ENCODE results near the gene STIP1. TPM values are rescaled to one million over a fixed set of nuclear protein-coding genes. Genes with fewer than 3 reads are reported as not detected.

Gene STIP1
- total RNA-seq, 1 experiment from 2014 or later, result 338 TPM

GRCh38 chr11:64208086-64208795, 22.3 kb downstream of the STIP1 start:
- Mint-ChIP-seq H3K9me3 (no peaks in the 10 kb centered on the region; a peak in 1 of 5 replicates), H3K27ac (peak overlapping the region in 2 of 3 experiments; percentile 74 to 82; a peak in 4 of 7 replicates), H3K36me3 (ENCODE audit: insufficient read depth in 1 of 3, low read depth in 3 of 3) (peaks cover 16 to 56% (median 50%) of the 10 kb centered on the region in 3 experiments), H3K4me3 (no peak overlapping the region), H3K27me3 (ENCODE audit: low read depth) (no peaks in the 10 kb centered on the region), H3K4me1 (peaks cover 12% of the 10 kb centered on the region in 2 experiments)
- Histone ChIP-seq H2AFZ (ENCODE audit: low read length) (no peak overlapping the region), H3K79me1 (ENCODE audit: insufficient read depth, low read depth, low read length, poor library complexity, severe bottlenecking) (no peaks in the 10 kb centered on the region), H3K23ac (ENCODE audit: insufficient read length, low read depth, low read length) (no peak overlapping the region), H3K27me3 (ENCODE audit: insufficient read depth, low read length) (no peaks in the 10 kb centered on the region), H3T11ph (ENCODE audit: low read length) (no peak overlapping the region), H4K91ac (ENCODE audit: insufficient read length, low read depth, low read length) (no peak overlapping the region), H3K27ac (ENCODE audit: insufficient read length, low read depth, low read length) (no peak overlapping the region), H2AK5ac (ENCODE audit: insufficient read length, low read length) (no peak overlapping the region), H3K14ac (ENCODE audit: insufficient read depth, low read length) (no peak overlapping the region), H3K9ac (ENCODE audit: extremely low read depth, insufficient read length, low read length) (no peak overlapping the region), H3K79me2 (ENCODE audit: insufficient read depth, low read length) (no peaks in the 10 kb centered on the region), H2BK15ac (ENCODE audit: low read depth, low read length) (no peak overlapping the region), H3K56ac (ENCODE audit: insufficient read length, low read depth, low read length) (no peak overlapping the region), H3K4me2 (ENCODE audit: insufficient read depth, insufficient read length, low read length) (no peak overlapping the region), H3K23me2 (ENCODE audit: insufficient read length, low read depth, low read length, poor library complexity, severe bottlenecking) (no peaks in the 10 kb centered on the region), H2BK12ac (ENCODE audit: insufficient read length, low read depth, low read length) (no peak overlapping the region), H3K4me1 (ENCODE audit: insufficient read depth, low read length) (no peaks in the 10 kb centered on the region), H4K20me1 (ENCODE audit: control insufficient read depth, insufficient read depth, insufficient read length) (no peaks in the 10 kb centered on the region), H3K9me3 (ENCODE audit: control insufficient read depth, low read depth, low read length) (no peaks in the 10 kb centered on the region), H4K5ac (ENCODE audit: insufficient read length, low read depth, low read length) (no peak overlapping the region), H4K8ac (replicated peaks; ENCODE audit: insufficient read length, low read depth, low read length) (no peak overlapping the region), H2BK5ac (ENCODE audit: insufficient read length, low read length) (no peak overlapping the region), H2BK120ac (ENCODE audit: low read depth, low read length, poor library complexity, severe bottlenecking) (no peak overlapping the region), H3K4ac (ENCODE audit: low read depth, low read length) (no peak overlapping the region), H2BK20ac (ENCODE audit: low read depth, low read length, poor library complexity, severe bottlenecking) (no peak overlapping the region), H3K18ac (ENCODE audit: insufficient read length, low read depth, low read length) (no peak overlapping the region)
- TF ChIP-seq CTCF (conservative IDR thresholded peaks at IDR 0.05), result no peak
- DNase-seq, result no peak
- WGBS (ENCODE audit: extremely low coverage, insufficient read length, low lambda C conversion rate), result no CpG with 5 or more reads among the region's 23 CpGs

All from H9 (cell line).